DND-41 (cell line): Measurements from ENCODE around the gene BRD1.

ENCODE experiments used
- ATAC-seq: fragments of 200-7000 bp; cut with Tn5 transposase; 3 replicates; pipeline ENCODE4 v1.9.1; 2021; ENCODE audit warnings: low read depth; ENCODE audit not compliant: insufficient read depth
- DNase-seq: peaks from one replicate; pipeline ENCODE4 v3.0.0-alpha.2; 2020
- H2AFZ ChIP-seq: 2 replicates; pipeline ENCODE4 v1.6.0; 2012; ENCODE audit warnings: low read depth, low read length
- H3K27ac ChIP-seq: 2 replicates; pipeline ENCODE4 v1.5.1; 2012; ENCODE audit warnings: low read length, inconsistent platforms
- H3K27me3 ChIP-seq: fragments of 200-600 bp; sonication (generic); 2 replicates; pipeline ENCODE4 v1.6.0; 2012; ENCODE audit warnings: low read length, mild to moderate bottlenecking, inconsistent platforms; ENCODE audit not compliant: insufficient read depth, poor library complexity
- H3K36me3 ChIP-seq: 2 replicates; pipeline ENCODE4 v1.5.1; 2012; ENCODE audit warnings: low read length, inconsistent platforms; ENCODE audit not compliant: insufficient read depth
- H3K4me1 ChIP-seq: 2 replicates; pipeline ENCODE4 v1.5.1; 2012; ENCODE audit warnings: mild to moderate bottlenecking, low read length; ENCODE audit not compliant: insufficient read depth
- H3K4me2 ChIP-seq: 2 replicates; pipeline ENCODE4 v1.6.0; 2012; ENCODE audit warnings: mild to moderate bottlenecking, moderate library complexity, low read length, inconsistent platforms; ENCODE audit not compliant: insufficient read depth
- H3K4me3 ChIP-seq, 2 experiments: fragments of 200-600 bp in 1 of 2; shearing (Covaris generic) in 1 of 2; 2 replicates each; pipeline ENCODE4 v1.5.1; 2012 to 2016; ENCODE audit warnings: inconsistent platforms in 2 of 2, low read length in 2 of 2, mild to moderate bottlenecking in 2 of 2, low read depth in 1 of 2, moderate library complexity in 1 of 2
- H3K79me2 ChIP-seq: 2 replicates; pipeline ENCODE4 v1.6.0; 2012; ENCODE audit warnings: low read length, inconsistent platforms; ENCODE audit not compliant: insufficient read depth
- H3K9ac ChIP-seq: 2 replicates; pipeline ENCODE4 v1.6.0; 2012; ENCODE audit warnings: low read depth, mild to moderate bottlenecking, inconsistent platforms, low read length, moderate library complexity
- H3K9me3 ChIP-seq: 2 replicates; pipeline ENCODE4 v1.5.1; 2012; ENCODE audit warnings: low read length, moderate library complexity, mild to moderate bottlenecking, inconsistent platforms; ENCODE audit not compliant: insufficient read depth, severe bottlenecking
- H4K20me1 ChIP-seq: 2 replicates; pipeline ENCODE4 v1.6.0; 2012; ENCODE audit warnings: low read length; ENCODE audit not compliant: insufficient read depth
- EZH2 ChIP-seq: IDR thresholded peaks from 3 replicates; pipeline ENCODE4 v1.6.1; 2012; ENCODE audit warnings: borderline replicate concordance, low read depth, mild to moderate bottlenecking, moderate library complexity, low read length, inconsistent platforms; ENCODE audit not compliant: severe bottlenecking
- TF ChIP-seq, protein P1 (sequence below): IDR thresholded peaks from 2 replicates; pipeline ENCODE4 v1.5.1; 2012; ENCODE audit warnings: borderline replicate concordance, low read length, moderate library complexity, mild to moderate bottlenecking; ENCODE audit not compliant: poor library complexity, severe bottlenecking; ENCODE audit errors: extremely low read depth

BRD1 gene

DNA sequence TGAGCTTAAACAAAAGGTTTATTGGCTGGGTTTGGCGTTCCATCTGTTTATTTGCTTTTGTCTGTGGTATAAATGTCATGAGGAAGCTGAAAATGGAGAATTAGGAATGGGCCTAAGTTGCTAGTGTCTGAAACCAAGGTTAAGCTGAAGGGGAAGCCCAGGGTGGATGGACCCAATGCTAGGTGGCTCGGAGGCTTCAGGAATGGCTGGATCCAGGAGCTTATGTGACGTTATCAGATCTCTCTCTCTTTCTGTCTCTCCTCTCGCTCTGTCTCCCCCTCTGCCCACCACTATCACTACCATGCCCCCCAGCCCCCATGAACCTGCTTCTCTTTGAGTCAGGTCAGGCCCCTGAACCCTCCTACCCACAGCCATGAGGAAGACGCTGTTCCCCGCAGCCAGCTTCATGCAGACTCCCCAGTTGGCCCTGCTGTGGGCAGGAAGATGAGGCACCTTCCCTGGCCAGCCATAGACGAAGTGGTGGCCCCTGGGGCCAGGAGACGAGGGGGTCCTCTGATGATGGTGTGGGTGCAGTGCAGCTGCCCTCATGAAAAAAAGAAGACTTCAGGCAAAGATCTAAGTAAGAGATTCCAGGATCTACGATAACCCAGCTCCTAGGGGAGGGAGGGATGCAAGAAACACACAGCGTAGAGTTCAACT is 101.5 kb downstream of the BRD1 start:
- H3K27ac ChIP-seq, result no peak overlapping the region
- no peaks in the 10 kb centered on the region for H3K9me3 ChIP-seq
- no peak overlapping the region for H3K4me3 ChIP-seq
- no peak overlapping the region for H3K9ac ChIP-seq
- no peaks in the 10 kb centered on the region for H3K79me2 ChIP-seq
- H3K27me3 ChIP-seq, result peaks cover 17% of the 10 kb centered on the region
- H3K4me2 ChIP-seq, result no peak overlapping the region
- H3K4me1 ChIP-seq, result no peaks in the 10 kb centered on the region
- no peaks in the 10 kb centered on the region for H3K36me3 ChIP-seq
- H4K20me1 ChIP-seq, result peaks cover 13% of the 10 kb centered on the region; the same call in 1 of the 2 replicates
- no peak overlapping the region for H2AFZ ChIP-seq
- ATAC-seq (no peak), DNase-seq (no peak)
- TF ChIP-seq EZH2, result no peak
- TF ChIP-seq, protein P1, sequence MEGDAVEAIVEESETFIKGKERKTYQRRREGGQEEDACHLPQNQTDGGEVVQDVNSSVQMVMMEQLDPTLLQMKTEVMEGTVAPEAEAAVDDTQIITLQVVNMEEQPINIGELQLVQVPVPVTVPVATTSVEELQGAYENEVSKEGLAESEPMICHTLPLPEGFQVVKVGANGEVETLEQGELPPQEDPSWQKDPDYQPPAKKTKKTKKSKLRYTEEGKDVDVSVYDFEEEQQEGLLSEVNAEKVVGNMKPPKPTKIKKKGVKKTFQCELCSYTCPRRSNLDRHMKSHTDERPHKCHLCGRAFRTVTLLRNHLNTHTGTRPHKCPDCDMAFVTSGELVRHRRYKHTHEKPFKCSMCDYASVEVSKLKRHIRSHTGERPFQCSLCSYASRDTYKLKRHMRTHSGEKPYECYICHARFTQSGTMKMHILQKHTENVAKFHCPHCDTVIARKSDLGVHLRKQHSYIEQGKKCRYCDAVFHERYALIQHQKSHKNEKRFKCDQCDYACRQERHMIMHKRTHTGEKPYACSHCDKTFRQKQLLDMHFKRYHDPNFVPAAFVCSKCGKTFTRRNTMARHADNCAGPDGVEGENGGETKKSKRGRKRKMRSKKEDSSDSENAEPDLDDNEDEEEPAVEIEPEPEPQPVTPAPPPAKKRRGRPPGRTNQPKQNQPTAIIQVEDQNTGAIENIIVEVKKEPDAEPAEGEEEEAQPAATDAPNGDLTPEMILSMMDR, result no peak

GRCh38 chr22:49725516-49725915 is 102.2 kb downstream of the BRD1 start:
- H3K4me1 ChIP-seq, result no peaks in the 10 kb centered on the region
- no peaks in the 10 kb centered on the region for H3K9me3 ChIP-seq
- no peaks in the 10 kb centered on the region for H3K36me3 ChIP-seq
- H3K4me2 ChIP-seq, result no peak overlapping the region
- no peak for TF ChIP-seq EZH2
- TF ChIP-seq, protein P1, result no peak
- H2AFZ ChIP-seq, result no peak overlapping the region
- H3K4me3 ChIP-seq, result no peak overlapping the region
- peaks cover 17% of the 10 kb centered on the region for H3K27me3 ChIP-seq
- peaks cover 13% of the 10 kb centered on the region; the same call in 1 of the 2 replicates for H4K20me1 ChIP-seq
- ATAC-seq (no peak), DNase-seq (no peak)
- H3K79me2 ChIP-seq, result no peaks in the 10 kb centered on the region
- no peak overlapping the region for H3K27ac ChIP-seq
- H3K9ac ChIP-seq, result no peak overlapping the region

GRCh38 chr22:49724893-49725489 is 102.7 kb downstream of the BRD1 start:
- Histone ChIP-seq H2AFZ (no peak overlapping the region), H3K4me1 (no peaks in the 10 kb centered on the region), H3K27ac (no peak overlapping the region), H4K20me1 (peaks cover 13% of the 10 kb centered on the region; the same call in 1 of the 2 replicates), H3K4me2 (no peak overlapping the region), H3K79me2 (no peaks in the 10 kb centered on the region), H3K4me3 (no peak overlapping the region), H3K9ac (no peak overlapping the region), H3K27me3 (peaks cover 17% of the 10 kb centered on the region), H3K36me3 (no peaks in the 10 kb centered on the region), H3K9me3 (no peaks in the 10 kb centered on the region)
- DNase-seq (no peak), ATAC-seq (no peak)
- no peak for TF ChIP-seq EZH2
- TF ChIP-seq, protein P1, result peak; percentile 34
